ENCODE data around the gene GJC2.

DNA sequence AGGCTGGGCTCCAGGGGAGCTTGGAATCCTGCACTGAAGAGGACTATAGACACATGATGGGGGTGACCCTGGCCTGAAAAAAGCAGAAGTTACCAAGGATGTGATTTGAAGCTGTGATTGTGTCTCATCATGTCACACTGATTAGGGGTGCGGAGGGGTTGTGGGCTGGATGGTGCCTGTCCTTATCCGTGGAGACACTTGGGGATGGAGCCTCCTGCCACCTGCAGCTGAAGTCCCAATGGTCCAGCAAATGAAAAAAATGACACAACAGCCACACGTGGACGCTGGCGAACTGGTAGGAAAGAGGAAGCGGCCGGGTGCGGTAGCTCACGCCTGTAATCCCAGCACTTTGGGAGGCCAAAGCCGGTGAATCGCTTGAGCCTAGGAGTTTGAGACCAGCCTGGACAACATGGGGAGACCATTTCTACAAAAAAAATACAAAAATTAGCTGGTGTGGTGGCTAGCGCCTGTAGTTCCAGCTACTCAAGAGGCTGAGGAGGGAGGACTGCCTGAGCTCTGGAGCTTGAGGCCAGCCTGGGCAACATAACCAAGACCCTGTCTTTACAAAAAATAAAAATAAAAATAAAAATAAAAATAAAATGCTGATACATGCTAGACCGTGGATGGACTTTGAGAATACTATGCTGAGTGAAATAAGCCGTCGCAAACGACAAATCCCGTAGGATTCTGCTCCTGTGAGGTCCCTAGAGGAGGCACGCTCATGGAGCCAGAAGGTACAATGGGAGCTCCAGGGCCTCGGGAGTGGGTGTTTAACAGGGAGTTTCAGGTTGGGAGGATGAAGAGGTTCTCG is 15.0 kb downstream of the GJC2 start:
- TF ChIP-seq POLR2A (IDR thresholded peaks at IDR 0.05) (no peak), EP300 (IDR thresholded peaks at IDR 0.05; ENCODE audit: low read depth) (no peak), POLR2AphosphoS5 (IDR thresholded peaks at IDR 0.05) (no peak)
- TF ChIP-seq, protein P1, sequence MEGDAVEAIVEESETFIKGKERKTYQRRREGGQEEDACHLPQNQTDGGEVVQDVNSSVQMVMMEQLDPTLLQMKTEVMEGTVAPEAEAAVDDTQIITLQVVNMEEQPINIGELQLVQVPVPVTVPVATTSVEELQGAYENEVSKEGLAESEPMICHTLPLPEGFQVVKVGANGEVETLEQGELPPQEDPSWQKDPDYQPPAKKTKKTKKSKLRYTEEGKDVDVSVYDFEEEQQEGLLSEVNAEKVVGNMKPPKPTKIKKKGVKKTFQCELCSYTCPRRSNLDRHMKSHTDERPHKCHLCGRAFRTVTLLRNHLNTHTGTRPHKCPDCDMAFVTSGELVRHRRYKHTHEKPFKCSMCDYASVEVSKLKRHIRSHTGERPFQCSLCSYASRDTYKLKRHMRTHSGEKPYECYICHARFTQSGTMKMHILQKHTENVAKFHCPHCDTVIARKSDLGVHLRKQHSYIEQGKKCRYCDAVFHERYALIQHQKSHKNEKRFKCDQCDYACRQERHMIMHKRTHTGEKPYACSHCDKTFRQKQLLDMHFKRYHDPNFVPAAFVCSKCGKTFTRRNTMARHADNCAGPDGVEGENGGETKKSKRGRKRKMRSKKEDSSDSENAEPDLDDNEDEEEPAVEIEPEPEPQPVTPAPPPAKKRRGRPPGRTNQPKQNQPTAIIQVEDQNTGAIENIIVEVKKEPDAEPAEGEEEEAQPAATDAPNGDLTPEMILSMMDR (IDR thresholded peaks at IDR 0.05) = no peak
